Keratinocyte (primary cell): ENCODE measurements around the gene GPC4. TPM values are rescaled to one million over a fixed set of nuclear protein-coding genes. Genes with fewer than 3 reads are reported as not detected.

Source experiments
- DNase-seq: peaks from one replicate; pipeline ENCODE4 v3.0.0-alpha.2; 2011; ENCODE audit warnings: low read depth, missing footprints, low spot score
- FAIRE-seq: peaks from 2 replicates; lab custom pipeline; 2011; peaks lifted over from hg19 to GRCh38; lab: Jason Lieb, UNC
- H2AFZ ChIP-seq: 2 replicates; pipeline ENCODE4 v1.6.0; 2012; ENCODE audit warnings: low read length, control low read depth, inconsistent platforms; ENCODE audit not compliant: control insufficient read depth
- H3K27ac ChIP-seq: 2 replicates; pipeline ENCODE4 v1.5.1; 2011; ENCODE audit warnings: low read length; ENCODE audit not compliant: control insufficient read depth, insufficient read depth
- H3K27me3 ChIP-seq: 3 replicates; pipeline ENCODE4 v1.6.0; 2011; ENCODE audit warnings: low read length; ENCODE audit not compliant: control insufficient read depth, insufficient read depth; ENCODE audit errors: extremely low read depth
- H3K36me3 ChIP-seq, 2 experiments: 2 replicates in 1 of 2; 3 replicates in 1 of 2; pipeline ENCODE4 v1.5.1; 2011; ENCODE audit warnings: low read length in 2 of 2, mild to moderate bottlenecking in 1 of 2; ENCODE audit not compliant: control insufficient read depth in 2 of 2, insufficient read depth in 2 of 2; ENCODE audit errors: extremely low read depth in 1 of 2
- H3K4me1 ChIP-seq: 3 replicates; pipeline ENCODE4 v1.5.1; 2011; ENCODE audit warnings: low read length; ENCODE audit not compliant: control insufficient read depth, insufficient read depth; ENCODE audit errors: extremely low read depth
- H3K4me2 ChIP-seq: 3 replicates; pipeline ENCODE4 v1.6.0; 2011; ENCODE audit warnings: low read depth, low read length; ENCODE audit not compliant: control insufficient read depth, insufficient read depth; ENCODE audit errors: extremely low read depth
- H3K4me3 ChIP-seq, 3 experiments: fragments of 200-600 bp in 1 of 3; sonication (generic) in 1 of 3; 2 replicates in 2 of 3; 3 replicates in 1 of 3; pipeline ENCODE4 v1.5.1; 2011 to 2016; ENCODE audit warnings: low read length in 3 of 3, mild to moderate bottlenecking in 3 of 3, control low read depth in 2 of 3, inconsistent platforms in 1 of 3, low read depth in 1 of 3, mixed read lengths in 1 of 3, mixed run types in 1 of 3, moderate library complexity in 1 of 3; ENCODE audit not compliant: control insufficient read depth in 2 of 3, insufficient read depth in 2 of 3; ENCODE audit errors: extremely low read depth in 1 of 3
- H3K79me2 ChIP-seq: 2 replicates; pipeline ENCODE4 v1.6.0; 2012; ENCODE audit warnings: low read length; ENCODE audit not compliant: control insufficient read depth, insufficient read depth
- H3K9ac ChIP-seq: 3 replicates; pipeline ENCODE4 v1.6.0; 2011; ENCODE audit warnings: low read length; ENCODE audit not compliant: control insufficient read depth, insufficient read depth; ENCODE audit errors: extremely low read depth
- H3K9me1 ChIP-seq: 3 replicates; pipeline ENCODE4 v1.6.0; 2011; ENCODE audit warnings: low read length; ENCODE audit not compliant: control insufficient read depth, insufficient read depth; ENCODE audit errors: extremely low read depth
- H3K9me3 ChIP-seq: 2 replicates; pipeline ENCODE4 v1.5.1; 2012; ENCODE audit warnings: low read depth, low read length; ENCODE audit not compliant: control insufficient read depth
- H4K20me1 ChIP-seq: 3 replicates; pipeline ENCODE4 v1.6.0; 2011; ENCODE audit warnings: low read length; ENCODE audit not compliant: control insufficient read depth, insufficient read depth; ENCODE audit errors: extremely low read depth
- CTCF ChIP-seq, 3 experiments: IDR thresholded peaks in 1 of 3; conservative IDR thresholded peaks in 1 of 3; optimal IDR thresholded peaks in 1 of 3; 2 replicates in 2 of 3; 3 replicates in 1 of 3; pipeline versions ENCODE3 to v1.5.1; 2011; ENCODE audit warnings: low read length in 3 of 3, mild to moderate bottlenecking in 3 of 3, moderate library complexity in 2 of 3, control low read depth in 1 of 3, inconsistent platforms in 1 of 3; ENCODE audit not compliant: insufficient read depth in 2 of 3; ENCODE audit errors: extremely low read depth in 1 of 3
- EZH2 ChIP-seq: IDR thresholded peaks from one replicate; pipeline ENCODE4 v1.6.1; 2012; ENCODE audit warnings: inconsistent platforms, mild to moderate bottlenecking, low read length, moderate library complexity
- dilution Hi-C: fragments of 300-500 bp; cut with MboI; formaldehyde crosslinking; loops from one replicate; pipeline ENCODE4 v1.7.0; 2020; ENCODE audit warnings: low sequenced_read_pairs; ENCODE audit not compliant: extremely low pct_ligation_motif_present
- polyA plus RNA-seq, 5 experiments: library from polyadenylated mRNA; depleted of rRNA in 3 of 5; stranded (reverse) in 3 of 5; stranded (forward) in 1 of 5; unstranded in 1 of 5; fragments of >200 nt; gene quantifications; 1 replicate in 1 of 5; 2 replicates in 3 of 5; 3 replicates in 1 of 5; pipeline versions ENCODE4 v1.2.1 to v1.2.3, GENCODE V29; 2011 to 2012; ENCODE audit warnings: missing spikeins in 2 of 5, low read depth in 1 of 5, low replicate concordance in 1 of 5

Gene GPC4
- polyA plus RNA-seq, 1 donor (not counting 4 experiments of a cell fraction or from before 2014, with no cell fraction given), result 0.76 TPM

- no peak overlapping the region for H3K4me2 ChIP-seq
- H3K4me1 ChIP-seq, result no peaks in the 10 kb centered on the region
- TF ChIP-seq EZH2, result no peak
- TF ChIP-seq CTCF (optimal IDR thresholded peaks at IDR 0.05 in 1 of 3, IDR thresholded peaks at IDR 0.05 in 1 of 3, conservative IDR thresholded peaks at IDR 0.05 in 1 of 3; ENCODE audit: extremely low read depth in 1 of 3, insufficient read depth in 2 of 3, low read length in 3 of 3), result no peak
- H3K4me3 ChIP-seq, result no peak overlapping the region
- H2AFZ ChIP-seq, result no peak overlapping the region
- H3K36me3 ChIP-seq, result no peaks in the 10 kb centered on the region
- H3K27ac ChIP-seq, result no peak overlapping the region
- DNase-seq, result no peak
- no peaks in the 10 kb centered on the region for H3K79me2 ChIP-seq
- dilution Hi-C loops, result no loop called here
- H3K27me3 ChIP-seq, result no peaks in the 10 kb centered on the region
- FAIRE-seq, result no peak
- H3K9me1 ChIP-seq, result no peaks in the 10 kb centered on the region
- H3K9me3 ChIP-seq, result no peaks in the 10 kb centered on the region
- H3K9ac ChIP-seq, result no peak overlapping the region
- no peaks in the 10 kb centered on the region for H4K20me1 ChIP-seq
Measured at GRCh38 chrX:133297284-133297683, 118.0 kb downstream of the GPC4 start.

- no peak overlapping the region for H3K9ac ChIP-seq
- H3K27me3 ChIP-seq, result no peaks in the 10 kb centered on the region
- H3K27ac ChIP-seq, result no peak overlapping the region
- H4K20me1 ChIP-seq, result no peaks in the 10 kb centered on the region
- TF ChIP-seq CTCF (optimal IDR thresholded peaks at IDR 0.05 in 1 of 3, IDR thresholded peaks at IDR 0.05 in 1 of 3, conservative IDR thresholded peaks at IDR 0.05 in 1 of 3; ENCODE audit: extremely low read depth in 1 of 3, insufficient read depth in 2 of 3, low read length in 3 of 3) (no peak), EZH2 (no peak)
- DNase-seq (no peak), FAIRE-seq (no peak)
- no peak overlapping the region for H3K4me3 ChIP-seq
- H3K4me1 ChIP-seq, result no peaks in the 10 kb centered on the region
- H3K79me2 ChIP-seq, result no peaks in the 10 kb centered on the region
- no peak overlapping the region for H3K4me2 ChIP-seq
- H3K9me1 ChIP-seq, result no peaks in the 10 kb centered on the region
- H3K9me3 ChIP-seq, result no peaks in the 10 kb centered on the region
- H3K36me3 ChIP-seq, result no peaks in the 10 kb centered on the region
- H2AFZ ChIP-seq, result no peak overlapping the region
- dilution Hi-C loops, result no loop called here
Measured at GRCh38 chrX:133294126-133294525, 121.2 kb downstream of the GPC4 start.
